ENCODE measurements around the gene PCYT1B.

- TF ChIP-seq POLR2A (IDR thresholded peaks at IDR 0.05): no peak
- TF ChIP-seq CTCF (IDR thresholded peaks at IDR 0.05): no peak
Observed at GRCh38 chrX:24601858-24602257, 45.3 kb downstream of the PCYT1B start.

All from heart left ventricle (tissue), 13 donors.